Hepatocyte (in vitro differentiated cells): ENCODE measurements around the gene KAT7.

Experiments used
- EZH2 ChIP-seq: fragments of 200-600 bp; sonication (generic); IDR thresholded peaks from 2 replicates; pipeline ENCODE4 v1.6.1; 2016; ENCODE audit warnings: antibody characterized with exemption, mild to moderate bottlenecking, borderline replicate concordance
- EZH2phosphoT487 ChIP-seq: fragments of 200-600 bp; sonication (generic); IDR thresholded peaks from one replicate; pipeline ENCODE4 v1.6.1; 2018; ENCODE audit warnings: antibody characterized with exemption, mild to moderate bottlenecking, low read depth, moderate library complexity; ENCODE audit not compliant: unreplicated experiment, severe bottlenecking
- TF ChIP-seq, protein P1 (sequence below): fragments of 200-600 bp; sonication (generic); IDR thresholded peaks from 2 replicates; pipeline ENCODE4 v1.5.1; 2016; ENCODE audit warnings: antibody characterized with exemption, mild to moderate bottlenecking; ENCODE audit not compliant: poor library complexity

DNA sequence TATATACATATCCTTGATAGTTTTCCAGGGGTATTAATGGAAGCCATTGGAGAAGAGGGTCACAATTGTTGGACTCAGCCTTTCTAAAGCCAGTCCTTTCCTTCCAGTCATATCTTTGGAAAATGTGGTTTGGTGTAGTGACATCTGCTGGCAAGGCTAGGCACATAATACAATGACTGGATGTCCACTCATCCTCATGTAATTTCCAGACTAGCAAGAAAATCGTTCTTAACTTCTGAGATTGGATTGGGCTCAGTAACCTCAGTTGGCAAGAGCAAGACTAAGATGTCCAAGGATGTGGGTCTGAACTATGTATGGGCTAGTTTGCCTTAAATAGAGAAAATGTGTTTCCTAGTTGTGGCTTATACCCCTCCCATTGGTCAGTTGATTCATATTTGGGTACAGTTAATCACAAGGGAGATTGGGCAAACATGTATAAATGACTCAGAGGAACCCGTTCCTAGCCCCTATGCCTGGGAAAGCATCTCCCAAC is 8.7 kb upstream of the KAT7 start:
- TF ChIP-seq, protein P1, sequence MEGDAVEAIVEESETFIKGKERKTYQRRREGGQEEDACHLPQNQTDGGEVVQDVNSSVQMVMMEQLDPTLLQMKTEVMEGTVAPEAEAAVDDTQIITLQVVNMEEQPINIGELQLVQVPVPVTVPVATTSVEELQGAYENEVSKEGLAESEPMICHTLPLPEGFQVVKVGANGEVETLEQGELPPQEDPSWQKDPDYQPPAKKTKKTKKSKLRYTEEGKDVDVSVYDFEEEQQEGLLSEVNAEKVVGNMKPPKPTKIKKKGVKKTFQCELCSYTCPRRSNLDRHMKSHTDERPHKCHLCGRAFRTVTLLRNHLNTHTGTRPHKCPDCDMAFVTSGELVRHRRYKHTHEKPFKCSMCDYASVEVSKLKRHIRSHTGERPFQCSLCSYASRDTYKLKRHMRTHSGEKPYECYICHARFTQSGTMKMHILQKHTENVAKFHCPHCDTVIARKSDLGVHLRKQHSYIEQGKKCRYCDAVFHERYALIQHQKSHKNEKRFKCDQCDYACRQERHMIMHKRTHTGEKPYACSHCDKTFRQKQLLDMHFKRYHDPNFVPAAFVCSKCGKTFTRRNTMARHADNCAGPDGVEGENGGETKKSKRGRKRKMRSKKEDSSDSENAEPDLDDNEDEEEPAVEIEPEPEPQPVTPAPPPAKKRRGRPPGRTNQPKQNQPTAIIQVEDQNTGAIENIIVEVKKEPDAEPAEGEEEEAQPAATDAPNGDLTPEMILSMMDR, result peak; percentile 60
- TF ChIP-seq EZH2phosphoT487 (no peak), EZH2 (no peak)
